GM12878 (cell line): Measurements from ENCODE around the gene ANXA4.

Source experiments
- NFYB ChIP-seq: IDR thresholded peaks from 2 replicates; pipeline ENCODE4 v1.6.1; 2011; ENCODE audit warnings: low read depth, mild to moderate bottlenecking, low read length, improper control_type of control experiment, moderate library complexity; ENCODE audit not compliant: insufficient read depth
- SUZ12 ChIP-seq: fragments of 200-600 bp; sonication (generic); IDR thresholded peaks from one replicate; pipeline ENCODE4 v1.6.1; 2018; ENCODE audit warnings: antibody characterized with exemption, mild to moderate bottlenecking; ENCODE audit not compliant: unreplicated experiment

- TF ChIP-seq SUZ12 (no peak), NFYB (no peak)
Observed at GRCh38 chr2:69765096-69765380, 23.1 kb downstream of the ANXA4 start.
